GM12891 (cell line): ENCODE results near the gene GOLT1B.

Experiments used
- POLR2A ChIP-seq: IDR thresholded peaks from 2 replicates; pipeline ENCODE4 v1.6.1; 2011; ENCODE audit warnings: low read depth, low read length, control low read depth
- POLR2AphosphoS5 ChIP-seq: IDR thresholded peaks from 2 replicates; pipeline ENCODE4 v1.6.1; 2011; ENCODE audit warnings: low read depth, low read length, control low read depth
- POU2F2 ChIP-seq: IDR thresholded peaks from 2 replicates; pipeline ENCODE4 v1.6.1; 2011; ENCODE audit warnings: low read depth, mild to moderate bottlenecking, control low read depth, low read length, moderate library complexity
- TAF1 ChIP-seq: IDR thresholded peaks from 2 replicates; pipeline ENCODE4 v1.6.1; 2011; ENCODE audit warnings: low read depth, low read length, control low read depth

GRCh38 chr12:21552635-21553328, 51.2 kb downstream of the GOLT1B start:
- TF ChIP-seq POLR2AphosphoS5 (no peak), POLR2A (no peak), TAF1 (no peak), POU2F2 (no peak)
